ENCODE measurements around the gene CSTF1. TPM values are rescaled to one million over a fixed set of nuclear protein-coding genes. Genes with fewer than 3 reads are reported as not detected.

CSTF1 gene
- total RNA-seq, 1 donor from 2014 or later = 29.7 TPM

DNA sequence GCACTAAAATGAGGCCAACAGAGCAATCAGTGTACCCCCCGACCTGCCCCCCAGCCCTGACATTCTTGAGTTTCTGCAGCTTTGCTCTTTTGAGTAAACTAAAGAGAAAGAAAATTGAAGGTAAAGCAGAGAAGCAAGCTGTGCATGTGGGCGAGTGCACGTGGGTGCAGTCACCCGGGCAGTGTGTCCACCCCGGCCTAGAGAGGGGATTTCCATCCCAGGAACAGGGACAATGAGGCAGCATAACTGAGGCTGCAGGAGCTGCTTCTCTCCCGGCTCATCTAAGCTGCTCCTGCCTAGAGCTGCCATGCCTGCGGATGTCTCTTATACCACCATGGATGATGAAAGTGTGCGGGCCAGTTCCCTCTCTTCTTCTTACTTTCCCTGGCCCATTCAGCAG is 36.4 kb downstream of the CSTF1 start:
- DNase-seq (ENCODE audit: low read depth, low spot score) = no peak

DNA sequence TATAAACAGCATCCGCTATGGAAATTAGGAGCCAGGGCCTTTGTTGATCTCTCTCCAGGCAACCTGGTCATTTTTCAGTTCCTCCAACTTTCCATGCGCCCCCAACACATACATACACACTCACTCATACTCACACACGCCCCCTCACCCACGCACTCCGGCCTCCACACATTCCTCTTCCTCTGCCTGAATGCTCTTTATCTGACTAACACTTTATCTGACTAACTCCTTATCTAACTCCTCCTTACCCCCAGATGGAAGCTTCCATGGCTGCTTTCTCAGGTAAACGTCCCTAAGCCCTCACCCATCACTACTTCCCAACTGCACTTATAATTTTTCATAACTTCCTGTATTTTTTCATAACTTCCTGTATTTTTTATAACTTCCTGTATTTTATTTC is 37.1 kb downstream of the CSTF1 start:
- DNase-seq (ENCODE audit: low read depth, low spot score) = peak; percentile 20

DNA sequence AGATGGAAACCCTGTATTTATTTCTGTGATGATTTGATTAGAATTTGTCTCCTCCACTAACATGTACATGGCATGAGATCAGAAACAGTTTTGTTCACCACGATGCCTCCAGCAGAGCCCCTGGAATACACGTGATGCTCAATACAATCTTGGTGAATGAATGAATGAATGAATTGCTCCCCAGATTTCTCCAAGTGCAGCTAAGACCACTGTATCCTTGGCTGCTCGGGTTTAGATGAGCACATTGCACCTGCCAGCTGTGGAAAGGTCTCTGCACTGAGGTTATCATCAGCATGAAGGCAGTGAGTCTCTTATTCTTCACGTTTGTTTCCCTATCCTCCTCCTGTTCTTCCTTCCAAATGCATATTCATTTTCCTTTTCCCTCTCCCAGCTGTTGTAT is 37.5 kb downstream of the CSTF1 start:
- no peak for DNase-seq (ENCODE audit: low read depth, low spot score)

DNA sequence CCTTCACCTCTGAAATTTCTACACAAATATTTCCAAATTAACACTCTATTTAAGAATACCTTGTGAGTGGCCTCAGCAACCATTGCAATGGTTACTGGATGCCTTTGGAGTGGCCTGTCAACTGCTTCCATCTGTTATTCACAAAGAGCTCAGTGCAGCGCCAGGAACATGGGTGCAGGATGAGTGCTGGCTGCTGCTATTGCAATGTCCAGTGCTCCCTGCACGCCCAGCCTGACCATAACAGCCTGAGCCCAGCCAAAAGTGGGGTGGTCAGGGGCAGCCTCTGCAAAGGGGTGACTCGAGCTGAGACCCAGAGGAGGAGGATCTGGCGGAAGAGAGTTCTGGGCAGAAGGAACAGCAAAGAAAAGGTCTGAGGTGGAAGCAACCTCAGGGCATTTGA is 38.0 kb downstream of the CSTF1 start:
- DNase-seq (ENCODE audit: low read depth, low spot score) = no peak

DNA sequence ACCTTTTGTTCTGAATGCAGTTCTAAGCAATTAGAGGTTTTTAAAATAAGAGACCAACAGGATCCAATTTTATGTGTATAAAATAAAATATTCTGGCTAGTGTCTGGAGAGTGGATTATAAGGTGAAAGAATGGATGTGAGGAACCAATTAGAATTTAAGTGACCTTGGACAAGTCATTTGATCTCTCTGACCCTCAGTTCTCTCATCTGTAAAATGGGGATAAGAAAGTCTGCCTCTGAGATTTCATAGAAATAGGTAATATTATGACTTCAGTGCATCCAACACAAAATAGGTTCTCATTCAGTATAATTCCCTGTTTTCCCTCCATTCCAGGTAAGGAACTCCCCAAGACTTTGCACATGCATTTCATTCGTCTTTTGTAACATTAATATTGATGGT is 38.5 kb downstream of the CSTF1 start:
- DNase-seq (ENCODE audit: low read depth, low spot score) = no peak

DNA sequence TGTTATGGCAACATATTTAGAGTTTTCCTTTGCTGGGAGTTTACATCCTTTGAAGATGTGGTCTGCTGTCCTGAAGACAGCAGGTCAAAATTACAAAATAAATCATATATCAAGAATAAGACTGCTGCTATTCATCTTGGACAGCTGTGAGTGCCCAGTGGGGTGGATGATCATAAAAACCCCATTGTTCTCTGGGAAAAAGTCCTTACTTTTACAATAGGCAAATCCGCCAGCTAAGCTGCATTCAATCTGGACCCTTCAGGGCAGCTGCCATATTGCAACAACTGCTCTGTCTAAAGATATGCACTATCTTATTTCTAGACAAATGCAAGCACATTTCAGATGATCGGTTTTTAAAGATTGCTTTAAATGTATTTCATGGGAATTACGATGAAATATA is 39.0 kb downstream of the CSTF1 start:
- DNase-seq (ENCODE audit: low read depth, low spot score) = no peak

DNA sequence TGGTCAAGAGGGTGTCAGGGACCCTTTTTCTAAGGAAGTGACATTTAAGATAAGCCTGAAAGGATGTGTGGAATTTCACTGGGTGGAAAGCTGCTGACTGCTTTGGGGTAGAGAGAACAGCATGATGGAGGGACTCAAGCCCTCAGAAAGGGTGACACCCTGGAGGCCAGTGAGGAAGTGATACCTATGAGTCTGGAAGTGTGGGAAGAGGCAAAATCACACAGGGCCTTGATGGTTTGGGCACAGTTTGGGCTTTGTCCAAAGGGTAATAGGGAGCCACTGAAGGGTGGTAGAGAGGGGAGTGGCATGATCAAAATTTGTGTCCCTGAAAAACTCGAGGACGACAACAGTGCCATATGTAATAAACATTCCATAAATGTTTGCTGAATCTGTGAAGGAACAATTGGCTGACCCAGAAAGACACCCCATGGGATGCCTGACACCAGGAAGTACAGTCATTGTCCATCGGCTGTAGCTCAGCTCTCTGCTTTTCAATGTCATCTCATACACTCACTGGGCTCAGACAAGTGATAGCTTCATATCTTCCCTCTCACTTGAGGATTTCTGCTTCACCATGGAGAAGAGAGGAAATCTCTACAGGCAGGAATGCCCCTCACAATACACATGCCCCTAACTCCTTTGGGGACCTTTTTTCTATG is 40.9 kb downstream of the CSTF1 start:
- no peak for DNase-seq (ENCODE audit: low read depth, low spot score)

DNA sequence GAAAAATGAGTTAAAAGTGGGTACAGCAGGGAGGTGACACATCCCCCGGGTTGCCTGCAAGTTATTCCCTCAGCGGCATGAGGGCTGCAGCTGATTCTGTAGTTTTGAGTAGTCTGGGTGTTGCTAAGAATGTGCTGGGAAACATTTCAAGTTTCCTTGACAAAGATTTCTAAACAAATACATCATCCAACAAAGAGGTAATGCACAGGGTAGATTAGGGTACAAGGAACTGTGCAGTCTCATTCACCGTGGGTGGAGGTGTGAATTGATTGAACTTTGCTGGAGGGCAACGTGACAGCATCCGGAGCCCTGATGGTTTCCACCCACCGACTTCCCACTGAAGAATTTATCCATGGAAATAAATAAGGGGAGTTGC is 41.4 kb downstream of the CSTF1 start:
- DNase-seq (ENCODE audit: low read depth, low spot score) = no peak

DNA sequence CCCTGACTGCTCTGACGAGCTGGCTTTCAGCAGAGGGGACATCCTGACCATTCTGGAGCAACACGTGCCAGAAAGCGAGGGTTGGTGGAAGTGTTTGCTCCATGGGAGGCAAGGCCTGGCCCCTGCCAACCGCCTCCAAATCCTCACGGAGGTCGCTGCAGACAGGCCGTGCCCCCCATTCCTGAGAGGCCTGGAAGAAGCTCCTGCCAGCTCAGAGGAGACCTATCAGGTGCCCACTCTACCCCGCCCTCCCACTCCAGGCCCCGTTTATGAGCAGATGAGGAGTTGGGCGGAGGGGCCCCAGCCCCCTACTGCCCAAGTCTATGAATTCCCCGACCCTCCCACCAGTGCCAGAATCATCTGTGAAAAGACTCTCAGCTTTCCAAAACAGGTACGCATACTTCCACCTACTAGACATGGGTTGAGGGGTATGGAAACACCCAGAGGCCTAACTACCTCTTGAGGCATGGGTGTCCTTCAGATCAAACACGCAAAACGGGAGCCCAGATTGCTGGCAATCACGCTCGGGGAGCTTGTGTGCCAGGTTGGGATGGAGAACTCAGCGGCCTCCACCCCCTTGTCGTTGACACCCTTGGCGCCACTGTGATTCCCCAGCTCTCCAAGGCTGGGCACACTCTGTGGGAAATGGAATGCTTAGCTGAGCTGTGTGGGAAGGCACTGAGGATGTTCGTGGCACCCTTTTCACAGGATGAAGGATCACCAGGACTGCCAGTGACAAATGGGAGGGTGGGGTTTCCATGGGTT is 44.9 kb downstream of the CSTF1 start:
- DNase-seq (ENCODE audit: low read depth, low spot score) = no peak

DNA sequence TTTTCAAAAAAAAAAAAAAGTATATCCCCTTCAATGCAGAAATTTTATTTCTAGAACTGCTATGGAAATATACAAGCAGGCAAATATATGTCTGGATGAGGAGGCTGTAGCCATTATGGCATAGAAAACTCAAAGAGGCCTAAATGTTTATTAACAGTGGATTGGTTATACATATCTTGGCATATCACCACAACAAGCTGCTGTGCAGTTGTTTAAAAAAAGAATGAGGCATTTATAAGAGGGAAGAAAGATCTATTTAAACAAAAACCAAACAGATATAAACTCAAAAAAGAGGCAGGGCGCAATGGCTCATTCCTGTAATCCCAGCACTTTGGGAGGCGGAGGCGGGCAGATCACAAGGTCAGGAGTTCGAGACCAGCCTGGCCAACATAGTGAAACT is 45.8 kb downstream of the CSTF1 start:
- DNase-seq (ENCODE audit: low read depth, low spot score) = no peak

DNA sequence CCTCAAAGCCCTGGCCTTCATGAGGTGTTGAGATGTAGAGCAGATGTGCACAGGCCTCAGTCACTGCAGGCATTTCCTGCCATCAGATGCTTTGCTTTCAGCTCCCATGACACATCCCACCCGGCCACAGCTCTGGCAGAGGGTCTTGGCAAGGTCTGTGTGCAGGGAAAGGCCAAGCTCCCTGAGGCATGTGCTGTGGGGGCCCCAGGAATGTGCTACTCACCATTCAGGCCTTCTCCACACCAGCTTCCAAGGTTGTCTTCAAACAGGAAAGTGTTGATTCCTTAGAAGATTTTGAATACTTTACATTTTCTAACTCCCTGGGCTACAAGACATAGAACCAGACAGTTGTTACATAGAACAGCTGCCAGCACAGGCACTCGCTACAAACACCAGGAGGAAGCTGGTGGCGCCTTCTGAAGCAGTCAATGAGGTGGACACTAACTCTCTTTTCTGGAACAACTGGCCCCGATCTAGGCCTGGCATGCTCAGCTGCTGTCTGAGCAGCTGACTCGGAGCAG is 47.4 kb downstream of the CSTF1 start:
- DNase-seq (ENCODE audit: low read depth, low spot score) = peak; percentile 37

DNA sequence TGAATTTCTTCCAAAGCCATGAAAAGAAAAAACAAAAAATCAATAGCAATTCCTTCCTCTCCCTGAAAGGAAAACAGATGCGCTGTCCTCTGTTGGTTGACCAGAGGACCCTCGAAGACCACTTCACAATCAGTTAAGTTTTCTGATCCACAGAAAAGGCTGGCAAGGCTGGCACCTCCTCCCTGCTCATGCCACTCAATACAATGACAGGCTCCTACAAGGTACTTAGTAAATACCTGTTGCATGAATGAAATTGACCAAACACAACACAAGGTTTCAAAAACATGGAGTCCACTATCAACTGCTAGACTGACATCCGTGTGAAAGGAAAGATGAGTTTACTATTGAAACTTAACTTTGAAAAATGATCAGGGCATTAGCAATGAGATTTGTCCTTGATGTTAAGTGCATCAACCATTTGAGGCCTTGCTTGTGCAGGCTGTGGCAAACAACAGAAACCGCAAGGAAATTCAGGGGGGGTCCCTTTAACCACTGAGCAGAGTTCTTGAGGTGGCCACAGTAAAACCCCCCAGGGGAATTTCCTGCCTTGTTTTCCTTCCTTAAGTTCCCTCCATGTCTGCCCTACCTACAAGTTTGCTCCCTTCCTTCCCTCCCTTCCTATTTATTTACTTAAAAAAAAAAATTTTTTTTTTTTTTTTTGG is 48.0 kb downstream of the CSTF1 start:
- no peak for DNase-seq (ENCODE audit: low read depth, low spot score)

DNA sequence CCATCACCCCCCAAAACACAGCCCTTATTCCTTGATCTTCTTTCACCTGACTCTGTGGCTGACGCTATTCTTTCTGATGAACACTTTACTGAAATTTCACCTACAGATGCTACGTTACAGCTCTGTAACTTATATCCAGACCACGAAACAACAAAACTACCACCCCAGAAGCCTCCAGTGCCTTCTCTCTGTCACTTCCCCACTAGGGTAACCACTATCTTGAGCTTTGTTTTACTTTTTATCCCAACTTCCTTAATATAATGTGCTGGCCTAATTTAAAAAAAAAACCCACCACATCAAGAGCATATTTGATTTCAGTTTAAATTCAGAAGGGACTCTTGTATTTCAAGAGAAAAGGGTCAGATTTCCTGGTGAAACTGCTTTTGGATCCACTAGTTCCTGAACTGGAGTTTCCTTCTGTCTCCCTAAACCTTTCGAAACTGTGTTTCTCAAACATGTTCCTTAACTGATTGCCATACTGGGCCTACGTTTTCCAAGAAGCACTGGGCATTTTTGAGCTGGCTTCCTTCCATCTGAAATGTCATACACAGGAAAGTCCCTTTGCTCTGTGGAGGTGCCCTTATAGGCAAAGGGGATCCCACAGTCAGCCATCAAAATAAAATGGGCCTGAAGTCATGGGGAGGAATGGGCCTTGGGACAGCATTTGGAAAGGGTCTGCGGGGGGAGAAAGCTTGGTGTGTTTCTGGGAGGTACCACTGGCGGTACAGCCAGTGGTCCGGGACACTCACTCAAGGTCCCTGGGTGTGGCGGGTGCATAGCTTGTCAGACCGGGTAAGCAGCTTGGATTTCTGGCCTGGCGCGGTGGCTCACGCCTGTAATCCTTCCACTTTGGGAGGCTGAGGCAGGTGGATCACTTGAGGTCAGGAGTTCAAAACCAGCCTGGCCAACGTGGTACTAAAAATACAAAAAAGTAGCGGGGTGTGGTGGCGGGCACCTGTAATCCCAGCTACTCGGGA is 50.2 kb downstream of the CSTF1 start:
- no peak for DNase-seq (ENCODE audit: low read depth, low spot score)

DNA sequence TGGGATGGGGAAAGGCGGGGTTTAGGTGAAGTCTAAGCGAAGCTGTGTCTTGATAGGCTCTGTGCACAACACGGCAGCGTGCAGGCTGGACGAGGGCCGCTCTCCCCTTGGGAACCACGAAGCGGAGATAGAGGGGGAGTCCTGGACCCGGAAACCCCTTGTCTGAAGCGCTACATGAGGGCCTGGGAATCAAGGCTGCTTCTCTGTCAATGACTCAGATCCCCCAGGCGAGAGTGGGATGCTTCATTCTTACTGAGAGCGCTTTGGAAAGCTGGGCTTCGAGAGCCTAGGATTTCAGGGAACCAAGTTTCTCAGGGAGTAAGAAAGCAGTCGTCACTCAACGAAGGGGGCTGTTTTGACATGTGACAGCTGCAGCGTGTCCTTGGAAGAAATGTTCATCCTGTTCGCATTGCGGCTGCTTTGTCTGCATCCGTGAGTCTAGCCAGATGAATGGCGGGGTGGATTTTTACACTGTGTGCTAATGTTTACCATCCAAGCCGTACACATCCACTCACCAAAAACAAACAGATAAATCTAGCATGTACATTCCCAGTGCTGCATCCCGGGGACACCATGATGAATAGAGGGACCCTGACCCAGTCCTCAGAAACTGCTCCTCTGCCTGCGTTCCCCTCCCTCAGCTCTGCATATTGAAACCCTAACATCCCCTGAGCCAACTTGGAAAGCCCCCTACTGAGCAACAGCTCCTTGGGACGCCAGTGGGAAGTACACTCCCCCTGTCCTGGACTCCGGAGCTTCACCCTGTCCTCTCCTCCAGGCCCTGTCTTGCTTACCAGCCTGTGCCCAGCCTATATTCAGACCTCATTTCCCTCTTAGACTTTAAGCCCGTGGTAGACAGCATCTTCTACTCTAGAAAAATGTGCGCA is 51.5 kb downstream of the CSTF1 start:
- no peak for DNase-seq (ENCODE audit: low read depth, low spot score)

DNA sequence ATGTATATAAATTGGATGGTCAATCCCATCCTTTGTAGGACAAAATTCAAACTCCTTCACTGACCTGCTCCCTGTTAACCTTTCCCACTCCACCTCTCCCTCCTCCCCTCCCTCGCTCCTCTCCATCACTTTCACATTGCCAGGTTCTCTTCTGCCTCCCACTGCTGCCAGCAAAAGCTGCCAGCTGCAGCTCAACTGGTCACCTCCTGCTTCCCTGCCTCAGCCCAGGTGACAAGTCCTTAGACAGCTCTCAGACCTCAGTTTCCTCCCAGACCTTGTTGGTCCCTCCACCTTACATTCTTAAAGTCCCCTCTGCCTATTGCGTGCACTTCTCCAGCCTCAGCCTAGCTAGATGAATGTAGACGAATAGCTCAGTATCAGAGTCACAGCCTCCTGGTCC is 52.7 kb downstream of the CSTF1 start:
- DNase-seq (ENCODE audit: low read depth, low spot score) = no peak

DNA sequence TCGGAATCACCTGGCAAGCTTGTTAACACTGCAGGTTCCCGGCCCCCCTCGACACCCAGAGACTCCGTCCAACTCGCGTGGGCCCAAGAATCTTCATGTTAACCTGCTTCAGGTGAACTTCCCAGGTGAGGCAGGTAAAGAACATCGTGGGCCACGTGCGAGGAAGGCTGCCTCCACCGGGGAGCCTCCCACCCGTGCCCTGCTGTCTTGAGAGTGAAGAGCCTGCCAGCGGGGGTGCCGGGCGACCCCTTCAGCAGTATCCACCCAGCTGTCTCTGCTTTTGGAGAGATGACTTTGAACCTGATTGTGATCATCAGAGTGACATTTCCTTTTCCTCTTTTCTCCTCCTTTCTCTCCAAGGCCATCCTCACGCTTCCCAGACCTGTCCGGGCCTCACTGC is 53.1 kb downstream of the CSTF1 start:
- no peak for DNase-seq (ENCODE audit: low read depth, low spot score)

DNA sequence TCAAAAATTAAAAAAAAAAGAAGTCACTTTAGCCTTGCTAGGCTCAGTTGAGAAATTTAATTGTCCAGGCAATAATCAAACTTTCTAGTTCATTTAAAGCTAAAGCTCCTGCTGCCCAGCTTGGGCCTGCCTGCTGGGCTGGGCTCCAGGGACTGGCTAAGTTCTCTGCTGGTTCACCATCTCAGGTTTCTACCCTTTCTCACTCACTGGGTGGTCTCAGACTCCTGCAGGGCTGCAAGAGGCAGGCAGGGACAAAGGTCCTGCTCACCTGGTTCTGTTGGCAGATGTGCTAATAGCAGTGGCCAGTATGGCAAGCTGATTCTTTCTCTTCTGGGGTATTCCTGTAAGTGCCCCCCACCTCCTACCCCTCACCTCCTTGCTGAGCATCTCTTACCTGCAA is 54.8 kb downstream of the CSTF1 start:
- no peak for DNase-seq (ENCODE audit: low read depth, low spot score)

DNA sequence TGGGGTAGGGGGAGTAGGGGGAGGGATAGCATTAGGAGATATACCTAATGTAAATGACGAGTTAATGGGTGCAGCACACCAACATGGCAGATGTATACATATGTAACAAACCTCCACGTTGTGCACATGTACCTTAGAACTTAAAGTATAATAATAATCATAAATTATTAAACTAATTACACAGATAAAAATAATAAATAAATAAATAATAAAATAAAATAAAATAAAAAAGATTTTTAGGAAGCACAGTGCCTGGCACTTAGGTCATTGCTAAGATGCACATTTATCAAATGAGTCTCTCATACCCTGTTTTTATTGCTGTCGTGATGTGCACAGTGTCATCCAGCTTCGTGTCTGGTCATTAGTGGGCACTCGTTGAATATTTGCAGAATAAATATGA is 57.0 kb downstream of the CSTF1 start:
- DNase-seq (ENCODE audit: low read depth, low spot score) = no peak

DNA sequence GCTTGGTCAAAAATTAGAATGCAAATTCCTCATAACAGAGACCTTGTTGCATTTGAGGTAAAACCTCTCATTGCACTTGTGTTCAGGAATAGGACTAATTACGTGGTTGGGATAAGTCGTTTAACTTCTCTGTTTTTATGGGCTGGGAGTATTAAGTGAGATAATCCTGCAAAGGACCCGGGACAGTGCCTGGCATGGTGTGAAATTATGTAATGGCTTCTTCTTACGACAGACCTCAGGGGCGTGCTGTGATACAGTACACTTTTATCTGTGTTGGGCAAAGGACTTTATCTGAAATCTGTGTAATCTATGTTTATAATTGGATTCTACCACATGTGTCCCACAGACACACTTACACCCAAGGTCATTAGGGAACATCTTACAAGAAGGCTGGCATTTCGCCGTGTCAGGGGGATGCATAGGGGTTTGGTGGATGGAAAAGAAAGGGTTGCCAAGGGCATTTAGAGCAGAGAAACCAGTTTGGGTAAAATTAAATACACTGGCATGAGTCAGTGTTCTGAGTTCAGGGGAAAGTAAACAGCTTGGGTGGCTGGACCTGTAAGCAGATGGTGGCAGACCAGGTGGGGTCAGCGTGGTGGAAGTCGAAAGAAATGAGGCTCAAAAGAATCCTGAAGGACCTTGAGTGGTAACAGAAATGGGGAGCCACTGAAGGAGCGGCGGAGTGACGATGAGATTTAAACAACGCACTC is 58.8 kb downstream of the CSTF1 start:
- DNase-seq (ENCODE audit: low read depth, low spot score) = no peak

DNA sequence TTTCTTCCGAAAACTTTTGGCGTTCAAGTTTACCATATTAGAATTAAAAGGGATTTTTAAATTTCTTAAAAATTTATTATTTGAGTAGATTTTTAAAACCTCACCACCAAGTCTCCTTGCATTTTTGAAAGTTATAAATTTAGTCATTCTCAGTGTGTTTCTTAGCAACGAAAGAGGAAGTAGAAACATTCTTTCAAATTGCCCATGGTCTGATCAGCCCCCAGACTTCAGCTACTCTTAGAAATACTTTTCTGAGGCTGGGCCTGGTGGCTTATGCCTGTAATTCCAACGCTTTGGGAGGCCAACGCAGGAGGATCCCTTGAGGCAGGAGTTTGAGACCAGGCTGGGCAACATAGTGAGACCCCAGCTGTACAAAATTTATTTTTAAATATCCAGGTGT is 60.9 kb downstream of the CSTF1 start:
- no peak for DNase-seq (ENCODE audit: low read depth, low spot score)

Data from pulmonary artery endothelial cell (primary cell).